G401 (cell line): Measurements from ENCODE around the gene EXD3. TPM values are rescaled to one million over a fixed set of nuclear protein-coding genes. Genes with fewer than 3 reads are reported as not detected.

Experiments used
- DNase-seq: peaks from one replicate; pipeline ENCODE4 v3.0.0-alpha.2; 2015; ENCODE audit warnings: low spot score
- in situ Hi-C: cut with HindIII; loops from 2 replicates; pipeline ENCODE4 v1.10.0; 2016; ENCODE audit warnings: low sequenced_read_pairs, mixed read lengths
- total RNA-seq: library from RNA; depleted of rRNA; stranded (reverse); fragments of >200 nt; shearing (Covaris generic); gene quantifications from 2 replicates; pipeline ENCODE4 v1.2.3, GENCODE V29; 2014

EXD3 gene
- total RNA-seq, 1 experiment from 2014 or later, result 4.8 TPM

- in situ Hi-C loops, result no loop called here
- DNase-seq, result no peak
These were observed 50.0 kb downstream of the EXD3 start for GRCh38 chr9:137372693-137373610.

GRCh38 chr9:137371946-137372651, 50.9 kb downstream of the EXD3 start:
- no peak for DNase-seq
- in situ Hi-C loops, result no loop called here

- in situ Hi-C loops, result no loop called here
- DNase-seq, result no peak
These were observed 51.4 kb downstream of the EXD3 start for GRCh38 chr9:137371521-137371941.

- in situ Hi-C loops, result no loop called here
- no peak for DNase-seq
These were observed 52.0 kb downstream of the EXD3 start for GRCh38 chr9:137370865-137371520.

GRCh38 chr9:137369911-137370764, 52.8 kb downstream of the EXD3 start:
- DNase-seq, result no peak
- in situ Hi-C loops, result no loop called here

- in situ Hi-C loops, result no loop called here
These were observed 53.7 kb downstream of the EXD3 start for GRCh38 chr9:137369061-137369787.

GRCh38 chr9:137368431-137369035, 54.4 kb downstream of the EXD3 start:
- in situ Hi-C loops, result no loop called here
- no peak for DNase-seq

More at GRCh38 chr9:137369061-137369787, 53.7 kb downstream of the EXD3 start:
- DNase-seq, result no peak

- in situ Hi-C loops, result no loop called here
- DNase-seq, result no peak
These were observed 55.2 kb downstream of the EXD3 start for GRCh38 chr9:137367506-137368430.

GRCh38 chr9:137366891-137367381, 56.0 kb downstream of the EXD3 start:
- DNase-seq, result no peak

GRCh38 chr9:137366445-137366810, 56.5 kb downstream of the EXD3 start:
- in situ Hi-C loops, result no loop called here
- DNase-seq, result no peak

More at GRCh38 chr9:137366891-137367381, 56.0 kb downstream of the EXD3 start:
- in situ Hi-C loops, result no loop called here

GRCh38 chr9:137365552-137366444, 57.2 kb downstream of the EXD3 start:
- in situ Hi-C loops, result no loop called here
- no peak for DNase-seq

GRCh38 chr9:137365056-137365455, 57.9 kb downstream of the EXD3 start:
- no peak for DNase-seq
- in situ Hi-C loops, result no loop called here

- no peak for DNase-seq
- in situ Hi-C loops, result no loop called here
These were observed 63.1 kb downstream of the EXD3 start for GRCh38 chr9:137359850-137360249.

GRCh38 chr9:137358126-137358525, 64.8 kb downstream of the EXD3 start:
- in situ Hi-C loops, result no loop called here
- no peak for DNase-seq

- no peak for DNase-seq
- in situ Hi-C loops, result no loop called here
These were observed 65.8 kb downstream of the EXD3 start for GRCh38 chr9:137357166-137357565.
